Endothelial cell of umbilical vein (primary cell): ENCODE measurements around the gene FILIP1L. TPM values are rescaled to one million over a fixed set of nuclear protein-coding genes. Genes with fewer than 3 reads are reported as not detected.

ENCODE experiments used
- BruUV-seq: library from RNA; stranded (reverse); fragments of 400-500 nt; replicated peaks from 2 replicates; lab custom pipeline; 2021; lab: Mats Ljungman, UMichigan
- CTCF ChIA-PET: fragments of 300-600, 350-600 bp; sonication (Branson Sonifier 250); formaldehyde crosslinking; loops from one replicate; lab custom pipeline; 2021; ENCODE audit warnings: antibody characterized with exemption, inconsistent platforms; lab: Charles Lee
- POLR2A ChIA-PET: fragments of 300-600, 350-600 bp; sonication (Branson Sonifier 250); formaldehyde crosslinking; loops from one replicate; lab custom pipeline; 2021; ENCODE audit warnings: antibody characterized with exemption, inconsistent platforms; lab: Charles Lee
- DNase-seq: peaks from one replicate; pipeline ENCODE4 v3.0.0-alpha.2; 2011; ENCODE audit warnings: low read depth, low spot score
- FAIRE-seq: peaks from 2 replicates; lab custom pipeline; 2011; peaks lifted over from hg19 to GRCh38; lab: Jason Lieb, UNC
- H2AFZ ChIP-seq: 2 replicates; pipeline ENCODE4 v1.6.0; 2012; ENCODE audit warnings: low read depth, low read length, control low read depth, inconsistent platforms
- H3K27ac ChIP-seq: 2 replicates; pipeline ENCODE4 v1.5.1; 2011; ENCODE audit warnings: low read depth, mild to moderate bottlenecking, control low read depth, low read length, moderate library complexity; ENCODE audit not compliant: insufficient read depth
- H3K27me3 ChIP-seq, 2 experiments: 2 replicates each; pipeline versions ENCODE4 v1.6.0 to v1.6.1; 2011; ENCODE audit warnings: low read length in 2 of 2, mixed read lengths in 1 of 2; ENCODE audit not compliant: control insufficient read depth in 2 of 2, insufficient read depth in 2 of 2
- H3K36me3 ChIP-seq, 2 experiments: 2 replicates in 1 of 2; 3 replicates in 1 of 2; pipeline ENCODE4 v1.5.1; 2011; ENCODE audit warnings: low read length in 2 of 2, mild to moderate bottlenecking in 1 of 2, moderate library complexity in 1 of 2; ENCODE audit not compliant: control insufficient read depth in 2 of 2, insufficient read depth in 2 of 2; ENCODE audit errors: extremely low read depth in 1 of 2
- H3K4me1 ChIP-seq: 3 replicates; pipeline ENCODE4 v1.5.1; 2011; ENCODE audit warnings: mild to moderate bottlenecking, low read length; ENCODE audit not compliant: control insufficient read depth, insufficient read depth; ENCODE audit errors: extremely low read depth
- H3K4me2 ChIP-seq: 2 replicates; pipeline ENCODE4 v1.6.1; 2011; ENCODE audit warnings: low read length, control low read depth, mixed read lengths; ENCODE audit not compliant: insufficient read depth
- H3K4me3 ChIP-seq, 3 experiments: fragments of 200-600 bp in 1 of 3; sonication (generic), shearing (Covaris generic) in 1 of 3; replicated peaks in 1 of 3; 2 replicates each; pipeline ENCODE4 v1.5.1; 2011 to 2016; ENCODE audit warnings: control low read depth in 3 of 3, low read length in 3 of 3, mild to moderate bottlenecking in 2 of 3, inconsistent platforms in 1 of 3, low read depth in 1 of 3, moderate library complexity in 1 of 3; ENCODE audit not compliant: insufficient read depth in 1 of 3
- H3K79me2 ChIP-seq: 2 replicates; pipeline ENCODE4 v1.6.0; 2012; ENCODE audit warnings: low read length, inconsistent platforms; ENCODE audit not compliant: control insufficient read depth, insufficient read depth
- H3K9ac ChIP-seq: replicated peaks from 2 replicates; pipeline ENCODE3; 2011; ENCODE audit warnings: low read length, control low read depth; ENCODE audit not compliant: insufficient read depth; ENCODE audit errors: extremely low read depth
- H3K9me1 ChIP-seq: replicated peaks from 3 replicates; pipeline ENCODE4 v1.6.0; 2011; ENCODE audit warnings: mild to moderate bottlenecking, low read length; ENCODE audit not compliant: control insufficient read depth, insufficient read depth; ENCODE audit errors: extremely low read depth
- H3K9me3 ChIP-seq: replicated peaks from 2 replicates; pipeline ENCODE4 v1.5.1; 2012; ENCODE audit warnings: low read length, inconsistent platforms; ENCODE audit not compliant: control insufficient read depth, insufficient read depth
- H4K20me1 ChIP-seq: replicated peaks from 2 replicates; pipeline ENCODE3; 2011; ENCODE audit warnings: mild to moderate bottlenecking, low read length; ENCODE audit not compliant: control insufficient read depth, insufficient read depth; ENCODE audit errors: extremely low read depth
- CTCF ChIP-seq, 2 donors: IDR thresholded peaks; 1 replicate in 1 of 2; 2 replicates in 1 of 2; pipeline ENCODE4 v1.5.1; 2011; ENCODE audit warnings: low read length in 2 of 2, mild to moderate bottlenecking in 2 of 2, moderate library complexity in 2 of 2, control low read depth in 1 of 2, inconsistent platforms in 1 of 2, low read depth in 1 of 2; ENCODE audit not compliant: insufficient read depth in 1 of 2; ENCODE audit errors: extremely low read depth in 1 of 2
- EZH2 ChIP-seq: IDR thresholded peaks from 2 replicates; pipeline ENCODE4 v1.6.1; 2012; ENCODE audit warnings: borderline replicate concordance, low read depth, mild to moderate bottlenecking, moderate library complexity, low read length, inconsistent platforms; ENCODE audit not compliant: severe bottlenecking
- FOS ChIP-seq: IDR thresholded peaks from 2 replicates; pipeline ENCODE4 v1.6.1; 2011; ENCODE audit warnings: mild to moderate bottlenecking, low read length, moderate library complexity, borderline replicate concordance; ENCODE audit not compliant: insufficient read depth
- GATA2 ChIP-seq: IDR thresholded peaks from 2 replicates; pipeline ENCODE4 v1.7.0; 2011; ENCODE audit warnings: low read depth, mild to moderate bottlenecking, moderate library complexity, mixed read lengths, low read length; ENCODE audit not compliant: insufficient read length, insufficient read depth
- JUN ChIP-seq: IDR thresholded peaks from 2 replicates; pipeline ENCODE4 v1.6.1; 2011; ENCODE audit warnings: borderline replicate concordance, low read depth; ENCODE audit not compliant: insufficient read length, insufficient read depth
- MYC ChIP-seq: IDR thresholded peaks from one replicate; pipeline ENCODE4 v1.6.1; 2011; ENCODE audit warnings: mild to moderate bottlenecking, low read depth, low read length
- POLR2A ChIP-seq: IDR thresholded peaks from 2 replicates; pipeline ENCODE4 v1.6.1; 2012; ENCODE audit warnings: low read depth, mild to moderate bottlenecking, control low read depth, low read length
- POLR2AphosphoS5 ChIP-seq: IDR thresholded peaks from 2 replicates; pipeline ENCODE4 v1.6.1; 2012; ENCODE audit warnings: low read depth, mild to moderate bottlenecking, control low read depth, low read length, moderate library complexity; ENCODE audit not compliant: insufficient read depth
- dilution Hi-C: fragments of 300-500 bp; cut with MboI; formaldehyde crosslinking; loops from one replicate; pipeline ENCODE4 v1.15.0; 2019; ENCODE audit warnings: low sequenced_read_pairs; ENCODE audit not compliant: extremely low pct_ligation_motif_present
- intact Hi-C: fragments of 100-400 bp; cut with micrococcal nuclease; formaldehyde crosslinking; loops from one replicate; pipeline ENCODE4 v1.10.0; 2022
- polyA plus RNA-seq, 4 experiments: library from polyadenylated mRNA; depleted of rRNA in 3 of 4; stranded (reverse) in 3 of 4; unstranded in 1 of 4; fragments of >200 nt; gene quantifications; 2 replicates each; pipeline versions ENCODE4 v1.2.1 to v1.2.3, GENCODE V29; 2011 to 2012; ENCODE audit warnings: missing spikeins in 1 of 4
- total RNA-seq: library from RNA; stranded (reverse); gene quantifications from 2 replicates; pipeline ENCODE4 v1.2.3, GENCODE V29; 2021
- TF ChIP-seq, protein P1 (sequence below): IDR thresholded peaks from 2 replicates; pipeline ENCODE4 v1.6.1; 2011; ENCODE audit not compliant: insufficient read depth, insufficient read length

The FILIP1L gene
- total and polyA plus RNA-seq, 2 donors (not counting 3 experiments of a cell fraction or from before 2014, with no cell fraction given), result 26.0 to 29.9 TPM

- DNase-seq (no peak), FAIRE-seq (no peak)
- Histone ChIP-seq H3K4me1 (peaks cover 4% of the 10 kb centered on the region), H3K9ac (no peak overlapping the region), H3K9me3 (no peaks in the 10 kb centered on the region), H2AFZ (no peak overlapping the region), H4K20me1 (no peaks in the 10 kb centered on the region), H3K79me2 (no peaks in the 10 kb centered on the region), H3K27me3 (no peaks in the 10 kb centered on the region), H3K36me3 (no peaks in the 10 kb centered on the region), H3K4me3 (no peak overlapping the region), H3K4me2 (no peak overlapping the region), H3K9me1 (no peaks in the 10 kb centered on the region), H3K27ac (no peak overlapping the region)
- intact Hi-C loops, result no loop called here
- dilution Hi-C loops, result no loop called here
- CTCF ChIA-PET, result no interaction called here
- POLR2A ChIA-PET, result no interaction called here
- TF ChIP-seq CTCF (IDR thresholded peaks at IDR 0.05; ENCODE audit: extremely low read depth in 1 of 2, insufficient read depth in 1 of 2, low read depth in 1 of 2, low read length in 2 of 2) (no peak), FOS (no peak), POLR2A (no peak), JUN (no peak), EZH2 (no peak), POLR2AphosphoS5 (no peak), GATA2 (no peak), MYC (no peak)
- TF ChIP-seq, protein P1, sequence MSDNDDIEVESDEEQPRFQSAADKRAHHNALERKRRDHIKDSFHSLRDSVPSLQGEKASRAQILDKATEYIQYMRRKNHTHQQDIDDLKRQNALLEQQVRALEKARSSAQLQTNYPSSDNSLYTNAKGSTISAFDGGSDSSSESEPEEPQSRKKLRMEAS, result no peak
- no TSS peak for BruUV-seq
Measured at GRCh38 chr3:100023150-100023549, 91.2 kb downstream of the FILIP1L start.
